ENCODE results near the gene COX6A2. TPM values are rescaled to one million over a fixed set of nuclear protein-coding genes. Genes with fewer than 3 reads are reported as not detected.

Gene COX6A2
- total RNA-seq, 1 donor from 2014 or later: not detected

GRCh38 chr16:31403590-31404352 is 24.4 kb downstream of the COX6A2 start:
- Histone ChIP-seq H3K27ac (no peak overlapping the region), H3K36me3 (no peaks in the 10 kb centered on the region), H3K9me3 (no peaks in the 10 kb centered on the region), H3K27me3 (ENCODE audit: low read depth) (no peaks in the 10 kb centered on the region), H3K4me3 (peak overlapping the region; percentile 1), H3K4me1 (no peaks in the 10 kb centered on the region)
- DNase-seq (no peak), ATAC-seq (no peak)
- TF ChIP-seq, protein P1, sequence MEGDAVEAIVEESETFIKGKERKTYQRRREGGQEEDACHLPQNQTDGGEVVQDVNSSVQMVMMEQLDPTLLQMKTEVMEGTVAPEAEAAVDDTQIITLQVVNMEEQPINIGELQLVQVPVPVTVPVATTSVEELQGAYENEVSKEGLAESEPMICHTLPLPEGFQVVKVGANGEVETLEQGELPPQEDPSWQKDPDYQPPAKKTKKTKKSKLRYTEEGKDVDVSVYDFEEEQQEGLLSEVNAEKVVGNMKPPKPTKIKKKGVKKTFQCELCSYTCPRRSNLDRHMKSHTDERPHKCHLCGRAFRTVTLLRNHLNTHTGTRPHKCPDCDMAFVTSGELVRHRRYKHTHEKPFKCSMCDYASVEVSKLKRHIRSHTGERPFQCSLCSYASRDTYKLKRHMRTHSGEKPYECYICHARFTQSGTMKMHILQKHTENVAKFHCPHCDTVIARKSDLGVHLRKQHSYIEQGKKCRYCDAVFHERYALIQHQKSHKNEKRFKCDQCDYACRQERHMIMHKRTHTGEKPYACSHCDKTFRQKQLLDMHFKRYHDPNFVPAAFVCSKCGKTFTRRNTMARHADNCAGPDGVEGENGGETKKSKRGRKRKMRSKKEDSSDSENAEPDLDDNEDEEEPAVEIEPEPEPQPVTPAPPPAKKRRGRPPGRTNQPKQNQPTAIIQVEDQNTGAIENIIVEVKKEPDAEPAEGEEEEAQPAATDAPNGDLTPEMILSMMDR (IDR thresholded peaks at IDR 0.05): no peak
- intact Hi-C loops (cut with DNase I): no loop called here

- intact Hi-C loops (cut with DNase I): no loop called here
- H3K27ac ChIP-seq: no peak overlapping the region
- H3K4me3 ChIP-seq: no peak overlapping the region
- ATAC-seq (no peak), DNase-seq (no peak)
- H3K9me3 ChIP-seq: no peaks in the 10 kb centered on the region
- no peaks in the 10 kb centered on the region for H3K4me1 ChIP-seq
- TF ChIP-seq, protein P1 (IDR thresholded peaks at IDR 0.05): no peak
- H3K27me3 ChIP-seq (ENCODE audit: low read depth): no peaks in the 10 kb centered on the region
- no peaks in the 10 kb centered on the region for H3K36me3 ChIP-seq
Measured at GRCh38 chr16:31402687-31403086, 25.5 kb downstream of the COX6A2 start.

DNA sequence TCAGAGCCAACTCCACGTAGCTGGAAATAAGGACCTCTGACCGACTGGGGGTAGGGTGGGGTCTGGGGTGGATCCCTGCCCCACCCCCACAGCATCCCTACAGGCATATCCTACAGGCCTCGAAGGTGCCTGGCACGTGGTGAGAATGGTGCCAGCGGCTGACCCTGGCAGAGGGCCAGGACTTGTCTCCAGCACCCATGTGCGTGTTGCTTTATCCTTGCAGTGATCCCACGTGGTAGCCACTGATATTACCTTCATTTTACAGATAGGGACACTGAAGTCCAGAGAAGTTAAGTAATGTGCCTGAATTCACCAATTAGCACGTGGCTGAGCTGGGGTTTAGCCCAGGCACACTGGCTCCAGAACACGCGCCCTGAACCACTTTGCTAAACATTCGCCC is 26.7 kb downstream of the COX6A2 start:
- DNase-seq (no peak), ATAC-seq (no peak)
- Histone ChIP-seq H3K4me1 (no peaks in the 10 kb centered on the region), H3K27me3 (ENCODE audit: low read depth) (no peaks in the 10 kb centered on the region), H3K9me3 (no peaks in the 10 kb centered on the region), H3K4me3 (no peak overlapping the region), H3K36me3 (no peaks in the 10 kb centered on the region), H3K27ac (no peak overlapping the region)
- intact Hi-C loops (cut with DNase I): no loop called here
- TF ChIP-seq, protein P1 (IDR thresholded peaks at IDR 0.05): no peak

GRCh38 chr16:31400191-31400590 is 28.0 kb downstream of the COX6A2 start:
- Histone ChIP-seq H3K27ac (no peak overlapping the region), H3K27me3 (ENCODE audit: low read depth) (no peaks in the 10 kb centered on the region), H3K4me3 (no peak overlapping the region), H3K9me3 (no peaks in the 10 kb centered on the region), H3K4me1 (no peaks in the 10 kb centered on the region), H3K36me3 (no peaks in the 10 kb centered on the region)
- intact Hi-C loops (cut with DNase I): no loop called here
- DNase-seq (peak; percentile 41), ATAC-seq (peak; percentile 52 to 65)
- TF ChIP-seq, protein P1 (IDR thresholded peaks at IDR 0.05): no peak

GRCh38 chr16:31397701-31398100 is 30.5 kb downstream of the COX6A2 start:
- intact Hi-C loops (cut with DNase I): no loop called here
- H3K27ac ChIP-seq: no peak overlapping the region
- H3K27me3 ChIP-seq (ENCODE audit: low read depth): peaks cover 6% of the 10 kb centered on the region
- TF ChIP-seq, protein P1 (IDR thresholded peaks at IDR 0.05): no peak
- H3K4me1 ChIP-seq: no peaks in the 10 kb centered on the region
- no peak for ATAC-seq
- DNase-seq: no peak
- H3K9me3 ChIP-seq: no peaks in the 10 kb centered on the region
- no peaks in the 10 kb centered on the region for H3K36me3 ChIP-seq
- no peak overlapping the region for H3K4me3 ChIP-seq
